Measurements from ENCODE around the gene HMGB2. TPM values are rescaled to one million over a fixed set of nuclear protein-coding genes. Genes with fewer than 3 reads are reported as not detected.

Gene HMGB2
- total RNA-seq, 1 donor from 2014 or later: 43.4 TPM

GRCh38 chr4:173301518-173302201 is 32.5 kb downstream of the HMGB2 start:
- DNase-seq (no peak), ATAC-seq (peak; percentile 26)
- no peaks in the 10 kb centered on the region for H3K9me3 ChIP-seq
- intact Hi-C loops (cut with DNase I): no loop called here
- no peak overlapping the region for H3K27ac ChIP-seq
- no peaks in the 10 kb centered on the region for H3K4me1 ChIP-seq
- TF ChIP-seq CTCF (IDR thresholded peaks at IDR 0.05): peak; percentile 75
- no peak overlapping the region for H3K4me3 ChIP-seq
- no peaks in the 10 kb centered on the region for H3K36me3 ChIP-seq
- H3K27me3 ChIP-seq: no peaks in the 10 kb centered on the region

GRCh38 chr4:173294444-173294843 is 39.7 kb downstream of the HMGB2 start:
- no peaks in the 10 kb centered on the region for H3K4me1 ChIP-seq
- H3K4me3 ChIP-seq: no peak overlapping the region
- no peak for TF ChIP-seq CTCF (IDR thresholded peaks at IDR 0.05)
- no peaks in the 10 kb centered on the region for H3K36me3 ChIP-seq
- ATAC-seq: no peak
- DNase-seq: no peak
- intact Hi-C loops (cut with DNase I): no loop called here
- H3K27me3 ChIP-seq: no peaks in the 10 kb centered on the region
- H3K27ac ChIP-seq: no peak overlapping the region
- H3K9me3 ChIP-seq: no peaks in the 10 kb centered on the region

GRCh38 chr4:173293663-173294062 is 40.5 kb downstream of the HMGB2 start:
- H3K27ac ChIP-seq: no peak overlapping the region
- no peaks in the 10 kb centered on the region for H3K27me3 ChIP-seq
- no peaks in the 10 kb centered on the region for H3K9me3 ChIP-seq
- ATAC-seq: no peak
- intact Hi-C loops (cut with DNase I): no loop called here
- DNase-seq: no peak
- H3K36me3 ChIP-seq: no peaks in the 10 kb centered on the region
- TF ChIP-seq CTCF (IDR thresholded peaks at IDR 0.05): no peak
- no peaks in the 10 kb centered on the region for H3K4me1 ChIP-seq
- no peak overlapping the region for H3K4me3 ChIP-seq

GRCh38 chr4:173291899-173292298 is 42.3 kb downstream of the HMGB2 start:
- DNase-seq: no peak
- no peak overlapping the region for H3K4me3 ChIP-seq
- ATAC-seq: no peak
- intact Hi-C loops (cut with DNase I): no loop called here
- no peaks in the 10 kb centered on the region for H3K9me3 ChIP-seq
- H3K36me3 ChIP-seq: no peaks in the 10 kb centered on the region
- no peaks in the 10 kb centered on the region for H3K4me1 ChIP-seq
- no peak for TF ChIP-seq CTCF (IDR thresholded peaks at IDR 0.05)
- no peaks in the 10 kb centered on the region for H3K27me3 ChIP-seq
- H3K27ac ChIP-seq: no peak overlapping the region

GRCh38 chr4:173289353-173289727 is 44.8 kb downstream of the HMGB2 start:
- TF ChIP-seq CTCF (IDR thresholded peaks at IDR 0.05): no peak
- intact Hi-C loops (cut with DNase I): no loop called here
- DNase-seq: no peak
- Histone ChIP-seq H3K27ac (no peak overlapping the region), H3K9me3 (no peaks in the 10 kb centered on the region), H3K27me3 (no peaks in the 10 kb centered on the region), H3K4me1 (no peaks in the 10 kb centered on the region), H3K36me3 (no peaks in the 10 kb centered on the region), H3K4me3 (peak overlapping the region; percentile 37)
- ATAC-seq: no peak
